Stimulated activated CD8-positive, alpha-beta memory T cell treated with anti-CD3 and anti-CD28 coated beads, Interleukin-15, amount 100 ng/mL, for 4 hours (primary cell): Measurements from ENCODE around the gene CTSL.

Source experiments
- DNase-seq, 2 donors: peaks; one replicate each; pipeline ENCODE4 v3.0.0-alpha.2; 2020; ENCODE audit warnings: low read depth in 2 of 2

CTSL gene

DNA sequence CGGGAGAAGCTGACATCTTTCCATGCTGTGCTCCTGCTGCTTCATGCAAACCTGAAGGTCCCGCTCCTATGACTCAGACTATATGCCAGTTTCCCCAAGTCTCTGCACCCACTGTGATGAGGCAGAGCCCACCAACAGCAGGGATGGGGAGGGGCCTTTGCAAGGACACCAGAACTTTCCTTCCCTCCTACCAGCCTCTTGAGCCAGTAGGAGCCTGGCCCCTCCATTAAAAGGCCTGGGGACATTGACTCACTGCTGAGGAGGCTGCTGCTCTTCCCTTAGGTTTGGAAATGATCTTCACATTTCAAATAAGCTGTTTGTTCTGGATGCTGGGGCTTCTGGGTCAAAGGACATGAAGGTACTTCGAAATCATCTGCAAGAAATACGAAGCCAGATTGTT lies 26.1 kb upstream of the CTSL start:
- no peak for DNase-seq

DNA sequence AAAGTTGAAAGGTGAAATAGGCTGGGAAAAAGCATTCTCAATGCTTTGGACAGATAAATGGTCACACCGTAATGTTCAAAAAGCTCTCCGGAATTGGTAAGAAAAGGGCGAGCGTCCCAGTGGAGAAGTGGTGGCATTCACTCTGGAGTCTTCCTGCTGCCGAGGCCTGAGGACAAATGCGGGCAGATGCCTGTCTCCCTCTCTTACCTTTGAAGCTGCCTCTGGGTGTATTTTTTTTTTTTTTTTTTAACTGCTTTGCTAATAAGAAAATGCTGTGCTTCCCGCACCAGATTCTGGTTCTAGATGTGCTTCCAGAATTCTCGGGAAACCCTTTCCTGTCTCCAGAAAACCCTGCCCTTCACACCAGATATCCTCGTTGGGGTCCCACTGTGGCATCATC lies 24.4 kb upstream of the CTSL start:
- no peak for DNase-seq

- no peak for DNase-seq
Observed at GRCh38 chr9:87701931-87702421, 23.9 kb upstream of the CTSL start.

DNA sequence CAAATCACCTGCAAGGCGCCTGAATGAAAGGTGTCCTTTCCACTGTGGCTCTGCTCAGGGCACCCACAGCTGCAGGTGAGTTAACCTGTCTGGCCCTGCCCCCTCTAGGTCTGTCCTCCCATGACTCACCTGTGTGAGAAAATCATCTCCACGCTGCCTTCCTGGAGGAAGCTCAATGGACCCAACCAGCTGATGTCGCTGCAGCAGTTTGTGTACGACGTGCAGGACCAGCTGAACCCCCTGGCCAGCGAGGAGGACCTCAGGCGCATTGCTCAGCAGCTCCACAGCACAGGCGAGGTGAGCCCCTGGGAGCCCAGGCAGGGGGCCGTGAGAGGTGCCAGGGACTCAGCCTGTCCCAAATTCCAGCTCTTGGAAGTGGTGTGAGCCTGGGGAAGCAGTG lies 23.0 kb upstream of the CTSL start:
- DNase-seq, result no peak

DNA sequence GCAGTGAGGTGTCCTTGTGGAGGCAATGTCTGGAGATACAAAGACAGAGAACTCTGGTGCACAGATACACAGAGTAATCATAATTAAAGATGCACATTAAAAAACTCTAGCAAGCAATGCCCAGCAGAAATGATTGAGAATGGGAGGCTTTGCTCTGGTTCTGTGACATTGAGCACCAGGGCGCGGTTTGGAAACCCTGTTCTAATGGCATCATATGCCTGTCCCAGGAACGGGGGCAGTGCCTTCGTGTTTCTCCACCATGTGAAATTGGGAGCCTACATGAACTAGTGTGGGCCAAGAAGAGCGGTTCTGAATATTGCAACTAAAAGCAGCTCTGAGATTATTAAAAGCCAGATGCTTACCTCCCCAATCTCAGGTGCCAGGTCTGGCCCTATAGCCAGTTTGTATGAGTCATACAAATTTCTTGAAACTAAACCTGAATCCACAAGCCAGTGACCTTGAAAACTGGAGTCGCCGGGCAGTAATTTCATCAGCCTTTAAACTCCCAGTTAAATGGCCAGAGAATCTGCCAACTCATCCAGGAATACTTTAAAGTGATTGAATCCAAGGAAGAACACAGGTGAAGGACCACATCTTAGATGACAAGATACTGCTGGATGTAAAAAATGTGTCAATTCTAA lies 22.2 kb upstream of the CTSL start:
- no peak for DNase-seq

DNA sequence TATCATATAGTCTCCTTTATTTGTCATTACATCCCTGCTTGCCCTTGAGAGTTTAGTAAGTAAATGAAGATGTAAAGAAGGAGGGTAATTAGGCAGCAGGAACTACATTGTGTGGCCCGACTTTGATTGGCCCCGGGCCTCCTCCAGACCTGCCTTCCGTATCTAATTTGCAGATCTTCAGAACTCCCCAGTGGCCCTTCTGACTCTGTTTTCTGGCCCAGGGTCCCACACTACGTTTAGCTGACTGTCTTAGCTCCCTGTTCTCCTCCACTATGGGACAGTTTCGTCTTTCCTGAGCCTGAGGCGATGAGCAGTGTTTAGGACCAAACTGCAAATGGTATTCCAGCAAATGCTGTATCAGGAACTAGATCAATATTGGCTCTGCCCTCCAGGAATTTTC lies 21.6 kb upstream of the CTSL start:
- no peak for DNase-seq

- DNase-seq, result no peak
Observed at GRCh38 chr9:87706066-87706739, 19.7 kb upstream of the CTSL start.

DNA sequence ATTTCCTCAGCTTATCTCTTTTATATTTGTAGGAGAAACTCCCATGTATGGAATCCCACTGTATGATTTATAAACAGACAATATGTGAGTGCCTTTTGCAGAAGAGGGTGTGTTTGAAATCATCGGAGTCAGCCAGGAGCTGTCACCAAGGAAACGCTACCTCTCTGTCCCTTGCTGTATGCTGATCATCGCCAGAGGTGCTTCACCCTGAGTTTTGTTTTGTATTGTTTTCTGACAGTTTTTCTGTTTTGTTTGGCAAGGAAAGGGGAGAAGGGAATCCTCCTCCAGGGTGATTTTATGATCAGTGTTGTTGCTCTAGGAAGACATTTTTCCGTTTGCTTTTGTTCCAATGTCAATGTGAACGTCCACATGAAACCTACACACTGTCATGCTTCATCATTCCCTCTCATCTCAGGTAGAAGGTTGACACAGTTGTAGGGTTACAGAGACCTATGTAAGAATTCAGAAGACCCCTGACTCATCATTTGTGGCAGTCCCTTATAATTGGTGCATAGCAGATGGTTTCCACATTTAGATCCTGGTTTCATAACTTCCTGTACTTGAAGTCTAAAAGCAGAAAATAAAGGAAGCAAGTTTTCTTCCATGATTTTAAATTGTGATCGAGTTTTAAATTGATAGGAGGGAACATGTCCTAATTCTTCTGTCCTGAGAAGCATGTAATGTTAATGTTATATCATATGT lies 18.0 kb upstream of the CTSL start:
- DNase-seq, result no peak

DNA sequence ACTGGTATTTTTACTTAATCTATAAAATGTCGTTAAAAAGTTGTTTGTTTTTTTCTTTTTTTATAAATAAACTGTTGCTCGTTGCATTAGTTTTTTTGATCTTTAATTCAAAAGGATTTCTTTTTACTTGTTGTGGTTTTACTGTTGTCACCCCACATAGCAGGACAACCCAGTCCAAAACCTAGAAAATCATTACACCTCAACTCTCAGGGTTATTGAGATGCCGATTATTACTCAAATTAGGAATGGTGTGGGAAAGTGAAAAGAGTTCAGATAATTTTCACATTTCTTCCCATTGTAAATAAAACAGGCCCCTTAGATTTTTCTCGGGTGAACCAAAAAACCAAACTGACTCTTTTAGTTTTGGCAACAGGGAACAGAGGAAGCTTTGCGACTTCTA lies 17.4 kb upstream of the CTSL start:
- DNase-seq, result no peak

- DNase-seq, result no peak
Observed at GRCh38 chr9:87708986-87709728, 16.8 kb upstream of the CTSL start.

- no peak for DNase-seq
Observed at GRCh38 chr9:87710443-87710842, 15.5 kb upstream of the CTSL start.

- no peak for DNase-seq
Observed at GRCh38 chr9:87711857-87712800, 13.8 kb upstream of the CTSL start.

DNA sequence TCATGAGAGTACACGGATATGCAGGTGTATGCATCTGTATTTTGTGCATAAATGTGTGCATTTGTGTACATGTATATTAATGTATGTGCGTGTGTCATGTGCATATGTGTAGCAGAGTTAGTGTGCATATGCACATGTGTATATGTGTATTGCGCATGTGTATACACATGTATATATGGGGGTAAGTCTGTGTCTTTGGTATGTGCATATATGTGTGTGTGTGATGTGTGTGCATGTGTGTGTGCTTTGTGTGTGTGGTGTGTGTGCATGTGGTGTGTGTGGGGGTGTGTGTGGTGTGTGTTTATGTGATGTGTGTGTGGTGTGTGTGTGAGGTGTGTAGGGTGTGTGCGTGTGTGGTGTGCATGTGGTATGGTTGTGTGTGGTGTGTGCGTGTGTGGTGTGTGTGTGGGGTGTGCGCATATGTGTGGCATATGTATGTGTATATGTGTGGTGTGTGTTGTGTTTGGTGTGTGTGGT lies 13.1 kb upstream of the CTSL start:
- no peak for DNase-seq

DNA sequence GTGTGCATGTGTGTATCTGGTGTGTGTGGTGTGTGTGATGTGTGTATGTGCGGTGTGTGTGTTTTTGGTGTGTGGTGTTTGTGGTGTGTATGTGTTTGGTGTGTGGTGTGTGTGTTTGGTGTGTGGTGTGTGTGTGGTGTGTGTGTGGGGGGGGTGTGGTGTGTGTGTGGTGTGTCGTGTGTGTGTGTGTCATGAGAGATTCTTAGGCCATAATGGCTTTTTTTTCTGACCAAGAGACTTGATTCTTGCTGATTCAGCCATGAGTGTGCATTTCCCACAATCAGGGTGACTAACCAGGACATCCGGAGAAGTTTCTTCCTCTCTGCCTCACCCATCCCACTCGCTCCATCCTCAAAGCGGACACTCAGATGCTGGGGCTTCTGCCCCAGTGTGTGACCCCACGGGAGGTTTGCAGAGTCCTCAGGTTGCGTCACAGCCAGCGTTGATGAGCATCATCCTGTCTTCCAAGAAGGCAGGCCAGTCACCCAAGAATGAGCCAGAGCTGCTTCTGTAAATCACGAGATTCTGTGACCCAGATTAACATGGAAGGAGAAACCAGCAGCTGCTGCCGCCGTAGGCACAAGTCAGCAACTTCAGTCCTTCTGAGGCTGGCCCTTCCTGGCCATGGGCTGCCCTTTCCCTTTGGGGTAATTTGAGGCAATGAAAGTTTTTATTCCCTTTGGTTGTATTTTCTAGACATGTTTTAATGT lies 12.5 kb upstream of the CTSL start:
- DNase-seq, result no peak

- DNase-seq, result no peak
Observed at GRCh38 chr9:87713988-87714330, 12.0 kb upstream of the CTSL start.

- no peak for DNase-seq
Observed at GRCh38 chr9:87714819-87715218, 11.1 kb upstream of the CTSL start.

- DNase-seq, result no peak
Observed at GRCh38 chr9:87716141-87716540, 9.8 kb upstream of the CTSL start.

- DNase-seq, result no peak
Observed at GRCh38 chr9:87717456-87717855, 8.5 kb upstream of the CTSL start.

DNA sequence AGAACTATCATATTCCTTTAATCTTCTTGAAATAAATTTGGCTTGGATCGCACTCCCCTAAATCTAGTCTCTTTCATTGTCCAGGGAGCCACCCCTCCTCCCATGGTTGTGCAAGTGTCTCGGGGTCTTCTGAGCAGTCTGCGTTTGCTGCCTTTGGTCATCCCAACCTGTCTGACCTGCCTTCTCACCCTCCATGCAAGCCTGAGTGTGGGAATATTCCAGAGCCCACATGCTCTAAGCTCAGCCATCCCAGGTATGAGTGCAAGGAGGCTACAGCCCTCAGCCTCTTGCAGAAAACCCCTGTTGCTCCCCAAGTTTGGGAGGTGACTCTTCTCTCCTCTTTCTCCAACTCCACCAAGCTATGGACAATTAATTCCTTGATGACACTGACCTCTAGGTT lies 7.7 kb upstream of the CTSL start:
- no peak for DNase-seq

DNA sequence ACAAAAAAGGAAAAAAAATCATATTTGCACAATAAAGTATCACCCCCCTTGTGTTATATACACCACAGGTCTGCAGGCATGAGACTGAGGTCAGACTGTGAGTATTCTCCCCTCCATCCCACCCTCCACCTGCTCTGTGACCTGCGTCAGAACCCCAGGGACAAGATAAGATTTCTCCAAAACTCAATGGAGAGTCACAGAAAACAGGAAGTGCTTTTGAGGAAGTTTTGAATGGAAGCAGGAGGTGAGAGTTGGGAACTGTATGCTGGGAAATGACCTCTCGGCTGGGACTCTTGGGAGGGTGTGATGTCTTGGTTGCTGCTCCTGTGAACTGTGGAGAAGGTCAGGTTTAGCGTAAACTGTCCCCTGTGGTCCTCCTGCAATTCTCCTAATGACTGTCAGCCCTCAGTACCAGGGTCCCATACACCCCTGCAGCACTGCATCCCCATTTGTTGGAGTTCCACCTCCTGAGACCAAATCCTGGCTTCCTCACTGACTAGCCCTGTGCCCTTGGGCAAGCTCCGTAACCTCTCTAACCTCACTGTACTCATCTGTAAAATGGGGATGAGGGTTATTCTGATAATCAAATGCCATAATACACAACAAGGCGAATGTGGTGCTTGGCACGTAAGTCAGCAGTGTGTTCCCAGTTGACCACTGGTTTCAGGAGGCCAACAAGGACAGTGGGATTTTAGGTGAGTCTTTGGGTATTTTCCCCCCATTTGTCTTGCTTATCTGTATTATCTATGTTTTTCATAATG lies 6.9 kb upstream of the CTSL start:
- DNase-seq, result no peak
